PC-9 (cell line): ENCODE data around the gene C5orf58.

ENCODE experiments used
- CTCF ChIP-seq: fragments of 200-600 bp; sonication (generic); conservative IDR thresholded peaks from 2 replicates; pipeline ENCODE4 v1.6.1; 2017; ENCODE audit warnings: mixed run types, antibody characterized with exemption, mild to moderate bottlenecking, moderate library complexity
- EZH2 ChIP-seq: fragments of 200-600 bp; sonication (generic); IDR thresholded peaks from 2 replicates; pipeline ENCODE4 v1.8.0; 2017; ENCODE audit warnings: antibody characterized with exemption, low read depth

DNA sequence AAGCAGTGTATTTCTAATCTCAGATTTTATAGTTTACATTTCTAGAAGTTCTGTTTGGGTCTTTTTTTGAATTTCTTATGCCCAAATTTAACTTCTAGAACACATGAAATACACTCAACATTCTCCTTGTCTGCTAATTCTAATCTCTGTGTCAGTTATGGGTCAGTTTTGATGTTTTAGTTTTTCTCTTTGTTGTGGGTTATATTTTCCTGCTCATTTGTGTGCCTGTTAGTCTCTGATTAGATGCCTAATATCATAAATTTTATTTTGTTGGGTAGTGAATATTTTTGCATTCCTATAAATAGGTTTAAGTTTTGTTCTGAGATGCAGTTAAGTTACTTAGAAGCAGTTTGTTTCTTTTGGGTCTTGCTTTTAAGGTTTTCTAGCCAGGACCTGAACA is 52.4 kb downstream of the C5orf58 start:
- TF ChIP-seq CTCF (no peak), EZH2 (no peak)
